K562 (cell line): ENCODE measurements around the gene GRAMD2B. TPM values are rescaled to one million over a fixed set of nuclear protein-coding genes. Genes with fewer than 3 reads are reported as not detected.

ENCODE experiments used
- CSDE1 ChIP-seq, 2 experiments: fragments of 450-650 bp; IDR thresholded peaks; 2 replicates each; pipeline ENCODE4 v1.6.1; 2016; ENCODE audit warnings: mild to moderate bottlenecking in 1 of 2
- NBN ChIP-seq: fragments of 450-650 bp; IDR thresholded peaks from 2 replicates; pipeline ENCODE4 v1.6.1; 2016; ENCODE audit warnings: low read depth, mild to moderate bottlenecking
- POLR3G ChIP-seq: IDR thresholded peaks from 2 replicates; pipeline ENCODE4 v1.6.1; 2011; ENCODE audit not compliant: insufficient read length, insufficient replicate concordance; ENCODE audit errors: extremely low read depth
- RBM14 ChIP-seq: fragments of 200-400 bp; formaldehyde crosslinking; IDR thresholded peaks from 2 replicates; pipeline ENCODE4 v1.6.1; 2018; ENCODE audit warnings: low read depth, mild to moderate bottlenecking, low read length, moderate library complexity, borderline replicate concordance; ENCODE audit not compliant: insufficient read depth
- SMAD1 ChIP-seq: fragments of 150-350 bp; IDR thresholded peaks from 2 replicates; pipeline ENCODE4 v1.6.1; 2014; ENCODE audit warnings: low read length, low read depth; ENCODE audit not compliant: partially characterized antibody
- SMARCE1 ChIP-seq: fragments of 450-650 bp; IDR thresholded peaks from 2 replicates; pipeline ENCODE4 v1.7.1; 2016; ENCODE audit warnings: mild to moderate bottlenecking
- TARDBP ChIP-seq: fragments of 450-650 bp; IDR thresholded peaks from 2 replicates; pipeline ENCODE4 v1.6.1; 2016
- polyA plus RNA-seq, 8 experiments: library from polyadenylated mRNA; depleted of rRNA in 4 of 8; stranded (reverse) in 5 of 8; unstranded in 3 of 8; fragments of >200 nt; fragmentation: Nextera tagmentation in 2 of 8; fragmentation: Illumina TruSeq in 1 of 8; extraction: Ambion mirVana in 2 of 8; extraction: Trizol in 1 of 8; gene quantifications; 2 replicates each; pipeline versions ENCODE4 v1.2.1 to v1.2.3, GENCODE V29; 2011 to 2014; ENCODE audit warnings: inconsistent platforms in 1 of 8, missing spikeins in 1 of 8
- total RNA-seq, 7 experiments: library from RNA; depleted of rRNA in 6 of 7; stranded (reverse); fragments of >200 nt in 6 of 7; fragmentation: Illumina TruSeq in 2 of 7; extraction: Trizol in 2 of 7; gene quantifications; 2 replicates each; pipeline versions ENCODE4 v1.2.1 to v1.2.3, GENCODE V29; 2011 to 2021; ENCODE audit warnings: low replicate concordance in 1 of 7
- TF ChIP-seq, protein P1 (sequence below): fragments of 200-600 bp; sonication (generic); IDR thresholded peaks from one replicate; pipeline ENCODE4 v1.6.1; 2012; ENCODE audit warnings: mild to moderate bottlenecking, low read depth, low read length, inconsistent platforms
- TF ChIP-seq, protein P2 (sequence below): fragments of 450-650 bp; IDR thresholded peaks from 2 replicates; pipeline ENCODE4 v1.6.1; 2018; ENCODE audit not compliant: partially characterized antibody

GRAMD2B gene
- total and polyA plus RNA-seq, 9 of the 15 experiments (the other 6 are each of a cell fraction or from before 2014, with no cell fraction given) = 0.32 to 4.2 (median 1.4) TPM

DNA sequence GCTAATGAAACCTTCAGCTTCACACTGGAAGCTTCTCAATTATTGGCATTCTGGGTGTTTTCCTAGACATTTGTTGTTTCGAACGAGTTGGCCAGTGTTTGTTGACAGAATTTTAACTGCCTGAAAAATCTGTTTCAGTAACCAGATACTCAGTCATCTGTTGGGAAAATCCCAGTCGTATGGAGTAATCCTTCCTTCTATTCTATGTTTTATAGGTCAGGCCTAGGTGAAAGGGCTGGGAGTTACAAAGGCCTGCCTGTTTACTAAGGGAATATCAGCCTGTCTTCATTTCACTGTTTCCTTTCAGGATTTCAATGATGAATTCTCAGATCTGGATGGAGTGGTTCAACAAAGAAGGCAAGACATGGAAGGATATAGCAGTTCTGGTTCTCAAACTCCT lies 59.9 kb downstream of the GRAMD2B start (continued):
- TF ChIP-seq, protein P1, sequence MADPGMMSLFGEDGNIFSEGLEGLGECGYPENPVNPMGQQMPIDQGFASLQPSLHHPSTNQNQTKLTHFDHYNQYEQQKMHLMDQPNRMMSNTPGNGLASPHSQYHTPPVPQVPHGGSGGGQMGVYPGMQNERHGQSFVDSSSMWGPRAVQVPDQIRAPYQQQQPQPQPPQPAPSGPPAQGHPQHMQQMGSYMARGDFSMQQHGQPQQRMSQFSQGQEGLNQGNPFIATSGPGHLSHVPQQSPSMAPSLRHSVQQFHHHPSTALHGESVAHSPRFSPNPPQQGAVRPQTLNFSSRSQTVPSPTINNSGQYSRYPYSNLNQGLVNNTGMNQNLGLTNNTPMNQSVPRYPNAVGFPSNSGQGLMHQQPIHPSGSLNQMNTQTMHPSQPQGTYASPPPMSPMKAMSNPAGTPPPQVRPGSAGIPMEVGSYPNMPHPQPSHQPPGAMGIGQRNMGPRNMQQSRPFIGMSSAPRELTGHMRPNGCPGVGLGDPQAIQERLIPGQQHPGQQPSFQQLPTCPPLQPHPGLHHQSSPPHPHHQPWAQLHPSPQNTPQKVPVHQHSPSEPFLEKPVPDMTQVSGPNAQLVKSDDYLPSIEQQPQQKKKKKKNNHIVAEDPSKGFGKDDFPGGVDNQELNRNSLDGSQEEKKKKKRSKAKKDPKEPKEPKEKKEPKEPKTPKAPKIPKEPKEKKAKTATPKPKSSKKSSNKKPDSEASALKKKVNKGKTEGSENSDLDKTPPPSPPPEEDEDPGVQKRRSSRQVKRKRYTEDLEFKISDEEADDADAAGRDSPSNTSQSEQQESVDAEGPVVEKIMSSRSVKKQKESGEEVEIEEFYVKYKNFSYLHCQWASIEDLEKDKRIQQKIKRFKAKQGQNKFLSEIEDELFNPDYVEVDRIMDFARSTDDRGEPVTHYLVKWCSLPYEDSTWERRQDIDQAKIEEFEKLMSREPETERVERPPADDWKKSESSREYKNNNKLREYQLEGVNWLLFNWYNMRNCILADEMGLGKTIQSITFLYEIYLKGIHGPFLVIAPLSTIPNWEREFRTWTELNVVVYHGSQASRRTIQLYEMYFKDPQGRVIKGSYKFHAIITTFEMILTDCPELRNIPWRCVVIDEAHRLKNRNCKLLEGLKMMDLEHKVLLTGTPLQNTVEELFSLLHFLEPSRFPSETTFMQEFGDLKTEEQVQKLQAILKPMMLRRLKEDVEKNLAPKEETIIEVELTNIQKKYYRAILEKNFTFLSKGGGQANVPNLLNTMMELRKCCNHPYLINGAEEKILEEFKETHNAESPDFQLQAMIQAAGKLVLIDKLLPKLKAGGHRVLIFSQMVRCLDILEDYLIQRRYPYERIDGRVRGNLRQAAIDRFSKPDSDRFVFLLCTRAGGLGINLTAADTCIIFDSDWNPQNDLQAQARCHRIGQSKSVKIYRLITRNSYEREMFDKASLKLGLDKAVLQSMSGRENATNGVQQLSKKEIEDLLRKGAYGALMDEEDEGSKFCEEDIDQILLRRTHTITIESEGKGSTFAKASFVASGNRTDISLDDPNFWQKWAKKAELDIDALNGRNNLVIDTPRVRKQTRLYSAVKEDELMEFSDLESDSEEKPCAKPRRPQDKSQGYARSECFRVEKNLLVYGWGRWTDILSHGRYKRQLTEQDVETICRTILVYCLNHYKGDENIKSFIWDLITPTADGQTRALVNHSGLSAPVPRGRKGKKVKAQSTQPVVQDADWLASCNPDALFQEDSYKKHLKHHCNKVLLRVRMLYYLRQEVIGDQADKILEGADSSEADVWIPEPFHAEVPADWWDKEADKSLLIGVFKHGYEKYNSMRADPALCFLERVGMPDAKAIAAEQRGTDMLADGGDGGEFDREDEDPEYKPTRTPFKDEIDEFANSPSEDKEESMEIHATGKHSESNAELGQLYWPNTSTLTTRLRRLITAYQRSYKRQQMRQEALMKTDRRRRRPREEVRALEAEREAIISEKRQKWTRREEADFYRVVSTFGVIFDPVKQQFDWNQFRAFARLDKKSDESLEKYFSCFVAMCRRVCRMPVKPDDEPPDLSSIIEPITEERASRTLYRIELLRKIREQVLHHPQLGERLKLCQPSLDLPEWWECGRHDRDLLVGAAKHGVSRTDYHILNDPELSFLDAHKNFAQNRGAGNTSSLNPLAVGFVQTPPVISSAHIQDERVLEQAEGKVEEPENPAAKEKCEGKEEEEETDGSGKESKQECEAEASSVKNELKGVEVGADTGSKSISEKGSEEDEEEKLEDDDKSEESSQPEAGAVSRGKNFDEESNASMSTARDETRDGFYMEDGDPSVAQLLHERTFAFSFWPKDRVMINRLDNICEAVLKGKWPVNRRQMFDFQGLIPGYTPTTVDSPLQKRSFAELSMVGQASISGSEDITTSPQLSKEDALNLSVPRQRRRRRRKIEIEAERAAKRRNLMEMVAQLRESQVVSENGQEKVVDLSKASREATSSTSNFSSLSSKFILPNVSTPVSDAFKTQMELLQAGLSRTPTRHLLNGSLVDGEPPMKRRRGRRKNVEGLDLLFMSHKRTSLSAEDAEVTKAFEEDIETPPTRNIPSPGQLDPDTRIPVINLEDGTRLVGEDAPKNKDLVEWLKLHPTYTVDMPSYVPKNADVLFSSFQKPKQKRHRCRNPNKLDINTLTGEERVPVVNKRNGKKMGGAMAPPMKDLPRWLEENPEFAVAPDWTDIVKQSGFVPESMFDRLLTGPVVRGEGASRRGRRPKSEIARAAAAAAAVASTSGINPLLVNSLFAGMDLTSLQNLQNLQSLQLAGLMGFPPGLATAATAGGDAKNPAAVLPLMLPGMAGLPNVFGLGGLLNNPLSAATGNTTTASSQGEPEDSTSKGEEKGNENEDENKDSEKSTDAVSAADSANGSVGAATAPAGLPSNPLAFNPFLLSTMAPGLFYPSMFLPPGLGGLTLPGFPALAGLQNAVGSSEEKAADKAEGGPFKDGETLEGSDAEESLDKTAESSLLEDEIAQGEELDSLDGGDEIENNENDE = no peak
- TF ChIP-seq RBM14 (no peak), SMAD1 (no peak), CSDE1 (IDR thresholded peaks at IDR 0.05) (no peak), SMARCE1 (no peak), TARDBP (no peak), NBN (no peak), POLR3G (no peak)
- TF ChIP-seq, protein P2, sequence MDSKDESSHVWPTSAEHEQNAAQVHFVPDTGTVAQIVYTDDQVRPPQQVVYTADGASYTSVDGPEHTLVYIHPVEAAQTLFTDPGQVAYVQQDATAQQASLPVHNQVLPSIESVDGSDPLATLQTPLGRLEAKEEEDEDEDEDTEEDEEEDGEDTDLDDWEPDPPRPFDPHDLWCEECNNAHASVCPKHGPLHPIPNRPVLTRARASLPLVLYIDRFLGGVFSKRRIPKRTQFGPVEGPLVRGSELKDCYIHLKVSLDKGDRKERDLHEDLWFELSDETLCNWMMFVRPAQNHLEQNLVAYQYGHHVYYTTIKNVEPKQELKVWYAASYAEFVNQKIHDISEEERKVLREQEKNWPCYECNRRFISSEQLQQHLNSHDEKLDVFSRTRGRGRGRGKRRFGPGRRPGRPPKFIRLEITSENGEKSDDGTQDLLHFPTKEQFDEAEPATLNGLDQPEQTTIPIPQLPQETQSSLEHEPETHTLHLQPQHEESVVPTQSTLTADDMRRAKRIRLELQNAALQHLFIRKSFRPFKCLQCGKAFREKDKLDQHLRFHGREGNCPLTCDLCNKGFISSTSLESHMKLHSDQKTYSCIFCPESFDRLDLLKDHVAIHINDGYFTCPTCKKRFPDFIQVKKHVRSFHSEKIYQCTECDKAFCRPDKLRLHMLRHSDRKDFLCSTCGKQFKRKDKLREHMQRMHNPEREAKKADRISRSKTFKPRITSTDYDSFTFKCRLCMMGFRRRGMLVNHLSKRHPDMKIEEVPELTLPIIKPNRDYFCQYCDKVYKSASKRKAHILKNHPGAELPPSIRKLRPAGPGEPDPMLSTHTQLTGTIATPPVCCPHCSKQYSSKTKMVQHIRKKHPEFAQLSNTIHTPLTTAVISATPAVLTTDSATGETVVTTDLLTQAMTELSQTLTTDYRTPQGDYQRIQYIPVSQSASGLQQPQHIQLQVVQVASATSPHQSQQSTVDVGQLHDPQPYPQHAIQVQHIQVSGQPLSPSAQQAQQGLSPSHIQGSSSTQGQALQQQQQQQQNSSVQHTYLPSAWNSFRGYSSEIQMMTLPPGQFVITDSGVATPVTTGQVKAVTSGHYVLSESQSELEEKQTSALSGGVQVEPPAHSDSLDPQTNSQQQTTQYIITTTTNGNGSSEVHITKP = no peak
